ENCODE results near the gene PCDH9.

Gene PCDH9

DNA sequence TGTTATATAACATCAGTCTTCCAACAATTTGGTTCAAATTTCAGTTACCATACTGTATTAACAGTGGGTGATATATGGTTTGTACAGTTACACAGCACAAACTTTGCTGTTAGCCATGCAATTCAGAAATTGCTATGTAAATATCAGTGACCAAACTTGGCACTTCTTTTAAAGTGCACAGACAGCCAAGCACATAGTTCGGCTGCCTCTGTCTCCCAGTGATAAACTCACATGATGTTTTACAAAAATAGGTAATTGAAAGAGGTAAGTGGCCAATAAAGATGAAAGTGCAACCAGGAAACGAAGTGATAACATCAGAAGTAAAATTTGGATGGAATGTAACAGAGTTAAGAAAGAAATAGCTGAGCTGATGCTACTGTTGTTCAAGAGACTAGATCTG, 143.9 kb downstream of the PCDH9 start:
- DNase-seq (ENCODE audit: low spot score) = no peak

DNA sequence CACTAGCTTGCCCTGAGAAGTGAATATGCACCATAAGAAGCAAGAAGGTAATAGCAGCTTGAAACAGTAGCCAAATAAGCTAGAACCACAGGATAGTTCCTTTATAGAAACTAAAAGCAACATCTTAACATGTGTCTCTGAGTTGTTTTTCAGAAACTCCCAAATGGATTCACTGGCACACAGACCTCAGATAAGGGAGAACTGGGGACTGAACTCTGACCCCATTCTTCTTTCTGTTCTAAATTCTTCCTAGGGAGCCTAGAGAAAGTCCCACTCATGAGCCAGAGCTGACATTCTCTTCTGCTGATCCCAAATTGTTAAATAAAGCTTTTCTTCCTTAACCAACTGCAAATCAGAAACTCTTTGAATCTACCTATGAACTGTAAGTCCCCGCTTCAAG, 146.1 kb downstream of the PCDH9 start:
- DNase-seq (ENCODE audit: low spot score) = no peak

DNA sequence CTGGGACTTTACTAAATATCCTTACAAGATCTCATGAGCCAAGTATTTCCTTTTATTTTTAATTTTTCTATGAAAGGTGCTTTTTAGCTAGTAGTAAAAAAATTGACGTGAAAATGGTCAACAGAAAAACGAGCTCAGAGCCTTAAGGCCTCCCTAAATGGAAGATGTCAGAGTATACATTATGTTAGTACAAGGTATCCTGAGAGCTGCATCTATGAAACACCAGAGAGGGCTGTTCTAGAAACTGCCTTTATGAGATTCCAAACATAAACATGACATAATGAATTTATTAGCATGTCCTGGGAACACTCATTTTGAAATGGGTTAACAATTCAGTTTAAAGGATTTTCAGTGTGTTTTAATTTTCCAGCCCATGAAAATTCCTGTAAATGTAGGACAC, 146.6 kb downstream of the PCDH9 start:
- no peak for DNase-seq (ENCODE audit: low spot score)

DNA sequence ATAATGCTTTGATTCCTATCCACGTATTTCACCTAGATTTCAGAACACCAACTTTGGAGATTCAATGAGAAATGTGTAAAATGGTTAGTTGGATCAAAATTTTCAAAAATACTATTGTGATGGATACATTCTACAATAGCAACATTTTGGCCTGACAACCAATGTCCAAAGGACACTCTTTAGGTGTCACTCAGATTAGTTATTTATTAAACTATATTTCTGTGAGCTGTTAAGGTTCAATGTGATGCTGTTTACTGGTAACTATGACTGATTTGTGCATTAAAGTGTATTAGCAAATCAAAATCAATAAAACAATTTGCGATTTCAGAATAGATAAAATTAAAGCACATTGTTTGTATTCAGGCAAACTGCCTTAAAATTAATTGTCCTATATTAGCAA, 149.8 kb downstream of the PCDH9 start:
- no peak for DNase-seq (ENCODE audit: low spot score)

DNA sequence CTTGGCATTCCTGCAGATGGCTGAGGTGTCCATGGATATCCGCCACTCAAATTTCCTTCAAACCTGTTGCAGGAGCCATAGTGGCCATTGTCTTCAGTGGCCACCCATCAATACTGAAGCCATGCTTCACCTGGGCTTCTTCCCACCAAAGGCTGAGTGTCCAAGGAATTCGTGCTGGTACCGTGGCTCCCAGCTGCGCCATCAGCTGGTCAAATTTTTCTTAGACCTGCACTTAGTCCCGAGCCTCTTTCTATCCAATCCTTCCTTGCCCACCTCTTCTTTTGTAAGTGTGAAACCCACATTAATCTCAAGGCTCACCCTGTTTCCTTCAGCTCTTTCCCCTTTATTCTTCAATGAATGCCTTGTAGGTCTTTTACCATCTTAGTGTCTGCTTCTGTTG, 152.1 kb downstream of the PCDH9 start:
- DNase-seq (ENCODE audit: low spot score) = no peak

DNA sequence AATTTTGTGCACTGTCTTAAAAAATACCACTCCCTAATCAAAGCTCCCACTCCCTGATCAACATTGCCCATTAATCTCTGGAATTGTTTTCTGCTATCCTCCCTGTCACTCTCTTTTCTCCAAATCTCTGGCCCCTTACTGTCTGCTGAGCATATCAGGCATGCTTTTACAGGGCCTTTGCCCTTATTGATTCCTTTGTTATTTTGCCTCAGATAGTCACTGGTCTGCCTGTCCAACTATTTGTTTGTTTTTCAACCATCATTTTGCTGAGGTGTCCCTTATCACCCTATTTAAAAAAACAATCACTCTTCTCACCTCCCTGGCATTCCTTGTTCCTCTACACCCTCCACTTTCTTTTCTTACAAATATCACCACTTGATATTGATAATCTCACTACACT, 153.0 kb downstream of the PCDH9 start:
- no peak for DNase-seq (ENCODE audit: low spot score)

DNA sequence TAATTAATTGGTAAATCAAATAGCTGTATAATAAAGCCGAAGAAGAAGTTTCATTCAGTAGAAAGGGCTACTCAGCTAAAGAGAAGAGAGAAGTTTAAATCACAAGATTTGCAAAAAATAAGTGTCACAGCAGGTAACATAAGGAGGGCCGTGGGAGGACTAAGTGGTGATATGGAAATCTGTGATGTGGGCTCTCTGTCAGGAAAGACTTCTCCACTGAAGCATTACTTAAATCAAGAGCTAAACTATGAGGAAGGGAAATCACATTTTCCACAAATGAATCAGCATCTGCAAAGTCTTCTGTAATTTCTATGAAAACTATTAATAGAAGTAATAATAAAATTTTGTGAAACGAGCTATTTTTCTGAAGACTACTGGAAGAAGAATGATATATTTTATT, 153.8 kb downstream of the PCDH9 start:
- no peak for DNase-seq (ENCODE audit: low spot score)

DNA sequence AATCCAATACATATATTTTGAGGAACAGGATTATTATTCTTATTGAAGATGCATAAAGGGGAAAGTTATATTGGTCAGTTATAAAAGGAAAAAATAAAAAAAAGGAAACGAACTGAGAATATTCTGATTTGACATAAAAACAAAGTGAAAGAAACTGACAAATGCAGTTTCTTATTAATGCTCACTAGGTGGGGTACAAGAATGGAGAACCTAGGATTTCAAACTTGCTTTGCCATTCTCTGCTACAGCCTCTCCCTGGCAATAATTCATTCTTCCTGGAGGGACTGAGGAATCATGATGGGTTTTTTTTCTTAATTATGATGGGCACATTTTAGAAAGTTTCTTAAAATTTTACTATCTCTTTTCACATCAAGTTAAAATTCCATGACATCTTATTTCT, 154.9 kb downstream of the PCDH9 start:
- DNase-seq (ENCODE audit: low spot score) = peak; percentile 67

DNA sequence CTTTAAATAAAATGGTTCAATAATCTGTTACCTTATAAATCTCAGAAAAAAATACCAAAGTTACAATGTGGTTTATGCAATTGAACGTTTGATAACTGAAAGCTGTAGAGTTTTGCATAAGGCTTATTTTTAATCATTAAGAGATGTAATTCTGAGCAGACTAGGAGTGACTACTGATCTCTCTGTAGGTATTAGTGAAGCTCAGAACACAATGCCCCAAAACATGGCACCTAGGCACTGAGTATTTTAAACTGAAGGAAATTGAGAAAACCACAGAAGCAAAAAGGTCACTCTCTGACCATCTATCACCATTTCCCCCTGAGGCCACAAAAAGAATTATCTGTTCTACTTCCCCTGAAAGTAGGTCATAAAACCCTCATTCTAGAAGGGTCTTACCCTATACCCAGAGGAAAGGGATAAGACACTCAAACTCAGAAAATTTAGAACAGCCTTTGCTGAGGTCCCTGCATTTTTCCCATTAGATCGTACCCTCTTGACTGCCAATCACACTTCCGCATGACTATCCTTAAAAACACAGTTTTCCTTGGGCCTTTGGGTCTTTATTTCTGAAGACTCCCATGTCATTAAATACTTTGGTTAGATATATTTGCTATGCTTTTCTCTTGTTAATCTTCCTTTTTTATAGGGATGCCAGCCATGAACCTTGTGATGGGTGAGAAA, 158.1 kb downstream of the PCDH9 start:
- no peak for DNase-seq (ENCODE audit: low spot score)

DNA sequence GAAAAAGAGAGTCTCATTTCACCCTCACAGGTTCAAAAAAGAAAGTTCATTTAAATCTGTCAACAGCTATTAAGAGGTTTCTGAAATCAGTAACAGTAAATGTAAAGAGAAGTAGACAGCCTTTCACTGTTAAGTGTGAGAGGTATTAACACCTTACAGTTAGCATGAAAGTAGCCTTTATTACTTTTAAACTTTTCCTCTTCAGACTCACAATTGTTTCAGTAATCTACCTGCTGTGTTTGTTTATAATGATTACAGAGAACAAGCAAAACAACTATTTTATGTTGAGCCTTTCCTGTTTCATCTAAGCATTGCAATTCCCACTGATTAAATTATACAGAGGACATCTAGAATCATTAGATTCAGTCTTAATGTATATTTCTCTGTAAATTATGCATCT, 159.8 kb downstream of the PCDH9 start:
- no peak for DNase-seq (ENCODE audit: low spot score)

DNA sequence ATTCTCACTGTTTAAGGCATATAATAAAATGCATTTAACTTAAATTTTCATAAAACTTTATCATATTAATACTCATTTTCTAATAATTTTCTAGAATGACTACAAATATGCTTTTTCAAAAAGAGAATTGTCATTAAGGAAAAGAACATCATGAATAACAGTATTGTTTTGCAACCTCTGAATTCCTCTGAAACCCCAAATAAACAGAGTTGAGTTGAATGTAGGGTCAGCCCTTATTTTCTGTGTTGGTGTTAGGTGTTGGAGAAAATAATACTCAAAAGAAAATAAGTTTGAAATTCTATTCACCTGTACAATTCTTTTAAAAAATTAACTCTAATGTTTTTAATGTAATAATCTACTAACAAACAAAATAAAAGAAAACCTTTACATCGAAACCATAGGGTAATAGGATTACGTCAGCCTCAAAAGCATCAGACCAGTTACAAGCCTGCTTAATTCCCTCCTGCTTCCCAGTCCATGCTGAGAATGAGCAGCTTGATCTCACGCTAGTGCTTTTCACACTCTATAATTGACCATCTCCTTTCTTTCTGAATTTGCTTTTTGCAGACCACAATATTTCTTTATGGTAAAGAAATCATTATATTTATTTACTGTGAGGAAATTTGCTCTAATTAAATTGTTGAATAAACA, 160.9 kb downstream of the PCDH9 start:
- peak; percentile 58 for DNase-seq (ENCODE audit: low spot score)

DNA sequence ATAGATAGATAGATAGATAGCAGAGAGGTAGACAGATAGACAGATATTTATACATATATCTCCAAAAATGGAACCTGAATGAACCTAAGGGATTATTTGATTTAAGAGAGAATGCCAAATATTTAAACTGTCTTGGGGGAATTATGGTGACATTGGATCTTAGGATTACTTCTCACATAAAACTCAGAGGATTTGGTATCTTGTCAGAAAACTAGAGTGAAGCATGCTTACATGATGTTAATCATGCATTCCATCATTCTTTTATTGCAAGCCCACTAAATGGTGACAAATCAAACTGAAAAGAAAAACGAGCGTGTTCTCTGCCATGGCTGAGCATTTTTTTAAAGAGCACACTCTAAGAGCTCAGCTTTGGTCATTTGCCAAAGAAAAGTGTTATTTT, 165.2 kb downstream of the PCDH9 start:
- no peak for DNase-seq (ENCODE audit: low spot score)

DNA sequence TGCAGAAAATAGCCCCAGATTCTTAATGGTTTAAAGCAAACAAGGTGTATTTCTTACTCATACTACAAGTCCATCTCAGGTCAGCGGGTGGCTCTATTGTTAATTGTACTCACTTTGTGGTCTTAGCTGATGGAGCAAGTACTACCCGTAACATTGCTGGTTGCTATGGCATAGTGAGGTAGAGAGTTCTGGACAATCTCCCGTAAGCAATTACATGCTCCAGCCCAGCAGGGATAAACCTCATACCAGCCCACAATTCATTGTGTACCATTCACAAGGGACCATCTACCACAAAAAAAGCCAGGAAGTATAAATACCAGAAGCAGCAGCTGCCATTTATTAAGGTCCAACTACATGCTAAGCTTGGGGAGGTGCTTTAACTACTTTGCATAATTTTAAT, 167.1 kb downstream of the PCDH9 start:
- no peak for DNase-seq (ENCODE audit: low spot score)

DNA sequence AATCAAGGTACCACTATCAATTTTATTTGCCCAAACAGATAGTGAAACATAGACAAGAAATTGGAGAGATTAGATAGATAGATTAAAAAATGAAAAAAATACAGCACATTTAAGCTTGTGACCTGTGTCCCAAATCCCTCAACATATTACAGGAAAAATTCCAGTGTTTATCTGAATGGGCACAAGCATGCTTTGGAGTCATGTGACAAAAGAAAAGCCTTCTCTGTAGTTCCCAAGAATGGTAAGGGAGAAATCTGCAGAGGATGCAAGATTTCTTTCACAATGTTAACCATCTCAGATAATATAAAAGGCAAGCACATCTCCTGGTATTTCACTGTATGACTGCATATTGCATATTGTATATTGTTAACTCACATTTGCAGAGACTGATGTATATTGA, 168.0 kb downstream of the PCDH9 start:
- DNase-seq (ENCODE audit: low spot score) = no peak

DNA sequence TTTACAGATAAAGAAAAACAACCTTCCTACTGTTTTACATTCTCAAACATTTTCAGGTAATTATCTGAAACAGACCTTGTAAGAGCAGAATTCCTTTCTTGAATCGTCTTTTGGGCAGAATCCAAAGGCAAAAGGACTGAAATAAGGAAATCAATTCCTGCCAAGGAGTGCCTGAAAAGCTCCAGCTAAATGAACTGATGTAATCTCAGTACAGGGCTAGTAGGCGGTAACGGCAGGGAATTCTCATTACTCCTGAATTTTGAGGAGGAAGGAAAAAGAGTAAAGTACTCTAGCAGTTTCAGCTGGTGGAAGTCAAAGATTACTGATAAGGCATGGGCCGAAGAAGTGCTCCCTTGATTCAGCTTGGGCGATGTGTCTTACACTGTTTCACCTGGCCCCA, 168.4 kb downstream of the PCDH9 start:
- no peak for DNase-seq (ENCODE audit: low spot score)

DNA sequence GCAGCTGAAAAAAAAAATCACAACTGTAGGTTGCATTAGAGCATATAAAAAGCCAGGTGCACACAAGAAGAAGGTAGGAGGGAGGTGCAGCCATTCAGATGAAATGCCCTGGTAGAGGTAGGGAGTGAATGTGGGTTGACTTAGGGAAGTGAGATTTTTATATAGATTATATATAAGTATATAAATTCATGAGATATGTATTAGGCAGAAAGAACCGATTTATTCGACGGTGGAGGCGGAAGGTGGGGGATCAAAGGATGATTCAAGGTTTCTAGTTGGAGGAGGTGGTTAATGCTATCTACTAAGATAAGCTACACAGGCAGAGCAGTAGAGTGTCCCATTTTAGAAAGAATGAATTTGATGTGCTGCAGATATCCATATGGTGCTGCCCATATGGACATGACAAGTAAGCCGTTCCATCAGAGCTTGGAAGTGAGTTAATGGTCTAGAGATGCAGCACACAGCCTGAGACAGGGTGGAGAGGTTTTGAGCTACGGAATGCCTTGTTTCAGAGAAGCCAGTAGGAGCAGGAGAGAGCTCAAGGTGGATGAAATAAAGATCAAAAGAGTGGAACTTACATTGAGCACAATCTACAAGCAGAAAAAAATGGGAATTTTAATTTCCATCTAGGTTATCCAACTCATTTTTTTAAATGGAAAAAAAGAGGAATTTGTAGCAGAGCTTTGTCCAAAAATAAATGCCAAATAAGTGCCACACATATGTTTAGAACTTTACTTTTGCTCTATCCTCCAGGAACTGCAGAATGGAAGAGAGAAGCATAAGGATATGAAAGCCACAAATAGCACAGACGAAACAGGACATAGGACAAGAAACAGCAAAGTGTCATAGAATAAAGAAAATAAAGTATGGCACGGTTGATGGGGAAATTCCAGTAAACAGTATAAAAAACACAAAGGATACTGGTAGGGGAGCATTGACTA, 177.3 kb downstream of the PCDH9 start:
- DNase-seq (ENCODE audit: low spot score) = no peak

DNA sequence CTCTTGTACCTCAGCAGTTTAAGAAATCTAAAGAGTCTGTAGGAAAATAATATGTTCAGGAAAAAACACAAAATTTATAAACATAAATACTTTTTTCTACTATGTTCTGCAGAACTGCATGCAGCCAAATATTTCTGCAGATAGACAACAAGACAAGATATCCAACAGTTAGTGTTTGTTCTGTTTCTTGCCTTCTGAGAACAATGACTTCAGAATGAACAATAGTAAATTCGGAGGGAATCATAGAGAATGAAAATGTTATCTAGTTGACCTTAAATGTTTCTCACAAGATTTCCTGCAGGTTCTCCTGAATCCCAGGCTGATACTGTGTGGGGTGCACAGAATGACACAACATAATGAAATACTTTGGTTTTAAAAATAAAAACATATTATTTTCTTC, 180.4 kb downstream of the PCDH9 start:
- DNase-seq (ENCODE audit: low spot score) = no peak

DNA sequence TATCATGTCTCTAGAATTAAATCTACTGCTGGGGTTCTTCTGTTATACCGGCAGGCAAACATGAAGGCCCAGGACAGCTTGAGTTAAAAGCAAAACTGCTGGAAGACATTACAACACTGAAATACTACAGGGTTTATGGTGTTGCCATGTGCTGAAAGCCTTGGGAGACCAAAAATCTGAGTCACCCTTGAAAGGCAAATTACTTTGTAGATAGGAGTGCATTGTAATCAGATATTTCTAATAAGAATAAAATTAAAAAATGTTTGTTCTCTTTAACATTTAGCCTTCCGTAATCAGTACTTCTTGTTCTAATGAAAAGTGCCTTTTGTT, 181.3 kb downstream of the PCDH9 start:
- no peak for DNase-seq (ENCODE audit: low spot score)

DNA sequence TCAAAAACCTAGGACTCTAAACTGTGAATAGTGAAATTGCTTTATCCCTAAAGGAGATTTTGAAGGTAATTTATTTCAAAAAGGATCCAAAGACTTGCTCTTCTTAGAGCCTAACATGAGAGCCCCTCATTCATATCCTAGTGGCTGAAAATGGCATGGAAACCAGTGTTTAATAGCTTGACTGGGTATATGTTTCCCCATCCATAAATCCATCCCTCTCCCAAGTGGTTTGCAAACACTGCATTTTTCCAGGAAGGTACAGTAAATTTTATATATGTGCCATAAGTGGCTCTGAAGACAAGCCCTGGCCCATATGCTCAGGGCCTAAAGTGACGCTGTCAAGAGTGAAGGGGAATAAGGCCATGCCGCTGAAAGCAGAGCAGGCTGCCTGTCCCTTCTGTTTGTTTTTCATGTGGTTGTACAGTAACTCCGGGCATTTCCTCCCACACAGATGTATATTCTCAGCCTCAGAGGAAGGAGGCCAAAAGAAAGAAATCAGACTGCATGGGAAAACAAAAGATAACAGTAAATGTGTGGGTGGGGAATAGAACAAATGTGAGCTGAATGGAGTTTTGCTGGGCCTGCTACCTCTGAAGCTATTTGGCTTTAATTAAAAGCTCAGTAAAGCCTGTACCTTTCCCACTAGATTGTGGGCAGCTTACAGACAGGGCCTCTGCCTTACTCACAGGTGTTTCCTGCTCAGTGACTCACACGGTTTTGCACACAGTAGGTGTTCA, 181.9 kb downstream of the PCDH9 start:
- DNase-seq (ENCODE audit: low spot score) = no peak

DNA sequence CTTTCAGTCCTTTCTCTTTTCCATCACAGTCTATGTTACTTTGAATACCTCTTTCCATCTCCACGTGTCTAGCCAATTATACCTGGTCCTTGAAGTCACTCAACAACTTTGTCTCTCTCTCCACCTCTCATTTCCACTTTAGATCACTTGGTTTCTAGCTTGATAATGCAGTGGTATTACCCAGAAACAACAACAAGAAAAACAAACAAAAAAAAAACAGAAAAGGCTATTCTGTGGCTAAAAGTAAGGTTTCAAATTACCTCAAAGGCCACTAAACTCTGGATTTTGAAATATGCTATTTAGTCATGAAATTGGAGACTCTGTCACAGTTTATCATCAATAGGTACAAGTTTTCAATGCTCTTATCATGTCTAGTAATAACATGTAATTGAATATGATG, 184.8 kb downstream of the PCDH9 start:
- DNase-seq (ENCODE audit: low spot score) = no peak

DNA sequence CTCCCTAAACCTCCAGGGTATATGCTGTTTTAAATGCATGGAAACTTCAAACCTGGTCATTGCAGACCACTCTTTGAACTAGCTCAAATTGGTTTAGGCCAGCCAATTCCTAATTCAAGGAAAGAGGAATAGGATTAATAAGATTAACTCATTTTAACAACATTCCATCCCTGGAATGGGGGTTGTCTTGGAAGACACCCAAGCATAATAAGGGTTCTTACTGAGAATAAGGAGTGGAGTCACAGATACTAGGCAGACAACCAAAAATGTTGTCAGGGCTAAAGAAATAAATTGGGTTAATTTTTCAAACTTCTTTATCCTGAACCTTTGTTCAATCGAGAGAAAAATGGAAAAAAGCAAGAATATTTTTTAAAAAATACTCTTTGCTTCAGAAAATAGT, 186.2 kb downstream of the PCDH9 start:
- DNase-seq (ENCODE audit: low spot score) = no peak

DNA sequence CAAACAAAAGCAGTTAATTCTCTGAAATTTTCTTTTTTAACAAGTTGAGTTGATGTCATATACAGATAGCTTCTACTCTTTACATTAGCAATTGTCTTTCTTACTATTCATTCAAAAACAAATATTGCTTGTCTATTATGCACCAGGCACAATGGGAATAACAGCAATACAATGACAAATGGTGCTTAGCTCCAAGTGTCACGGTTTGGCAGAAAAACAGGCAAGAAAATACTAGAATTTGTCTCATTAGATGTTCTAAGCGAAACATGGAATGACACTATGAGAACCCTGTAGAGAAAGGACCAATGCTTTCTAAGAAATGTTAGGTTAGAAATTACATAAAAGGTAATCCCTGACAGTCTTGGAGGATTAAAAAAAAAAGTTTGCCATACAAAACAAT, 187.6 kb downstream of the PCDH9 start:
- DNase-seq (ENCODE audit: low spot score) = peak; percentile 78

All from Ammon's horn (tissue), 1 donor.